ENCODE data around the gene TAS2R41. TPM values are rescaled to one million over a fixed set of nuclear protein-coding genes. Genes with fewer than 3 reads are reported as not detected.

Gene TAS2R41
- total RNA-seq, 4 donors from 2014 or later: not detected

GRCh38 chr7:143493751-143494150 lies 16.1 kb downstream of the TAS2R41 start:
- H3K36me3 ChIP-seq: no peaks in the 10 kb centered on the region
- DNase-seq: no peak
- TF ChIP-seq CTCF (IDR thresholded peaks at IDR 0.05): no peak
- no peak for TF ChIP-seq EP300 (IDR thresholded peaks at IDR 0.05; ENCODE audit: low read depth)
- TF ChIP-seq POLR2A (IDR thresholded peaks at IDR 0.05): no peak
- no peak for TF ChIP-seq POLR2AphosphoS5 (IDR thresholded peaks at IDR 0.05)
- no peak overlapping the region for H3K4me3 ChIP-seq
- H3K27me3 ChIP-seq: no peaks in the 10 kb centered on the region
- H3K4me1 ChIP-seq: no peaks in the 10 kb centered on the region
- WGBS, 2 donors (ENCODE audit: low coverage in 1 of 2): 86 to 97% methylated on average over 1 of the region's 1 CpG
- in situ Hi-C loops (cut with MboI; ENCODE audit: low pct_ligation_motif_present in 1 of 4, low pct_unique_long_range_greater_than_20kb in 1 of 4, low sequenced_read_pairs in 3 of 4): loop anchor here in 1 of 4 donors (10.0 kb wide), 1 partner anchor 259 kb away; no protein-coding TSS in a partner anchor
- H3K9me3 ChIP-seq: no peaks in the 10 kb centered on the region
- intact Hi-C loops (cut with DNase I; ENCODE audit: low total_unique reads): no loop called here
- H3K27ac ChIP-seq: no peak overlapping the region

GRCh38 chr7:143494622-143495021 lies 16.9 kb downstream of the TAS2R41 start:
- in situ Hi-C loops (cut with MboI; ENCODE audit: low pct_ligation_motif_present in 1 of 4, low pct_unique_long_range_greater_than_20kb in 1 of 4, low sequenced_read_pairs in 3 of 4) (loop anchor here in 1 of 4 donors (10.0 kb wide), 1 partner anchor 260 kb away; no protein-coding TSS in a partner anchor), intact Hi-C loops (cut with DNase I; ENCODE audit: low total_unique reads) (no loop called here)
- Histone ChIP-seq H3K9me3 (no peaks in the 10 kb centered on the region), H3K4me3 (no peak overlapping the region), H3K27me3 (no peaks in the 10 kb centered on the region), H3K27ac (no peak overlapping the region), H3K36me3 (no peaks in the 10 kb centered on the region), H3K4me1 (peaks cover 0 to 5% (median 0%) of the 10 kb centered on the region in 4 donors)
- TF ChIP-seq CTCF (IDR thresholded peaks at IDR 0.05) (peak in 1 of 5 experiments; percentile 5), POLR2AphosphoS5 (IDR thresholded peaks at IDR 0.05) (no peak)
- no peak for DNase-seq
- 20 to 52% methylated on average over 1 of the region's 1 CpG for WGBS, 2 donors (ENCODE audit: low coverage in 1 of 2)

- in situ Hi-C loops (cut with MboI; ENCODE audit: low pct_ligation_motif_present in 1 of 4, low pct_unique_long_range_greater_than_20kb in 1 of 4, low sequenced_read_pairs in 3 of 4) (loop anchor here in 1 of 4 donors (10.0 kb wide), 1 partner anchor 261 kb away; no protein-coding TSS in a partner anchor), intact Hi-C loops (cut with DNase I; ENCODE audit: low total_unique reads) (no loop called here)
- Histone ChIP-seq H3K27ac (no peak overlapping the region), H3K9me3 (no peaks in the 10 kb centered on the region), H3K4me3 (no peak overlapping the region), H3K36me3 (no peaks in the 10 kb centered on the region), H3K27me3 (no peaks in the 10 kb centered on the region), H3K4me1 (peaks cover 0 to 8% (median 0%) of the 10 kb centered on the region in 4 donors)
- no peak for DNase-seq
- no peak for TF ChIP-seq POLR2A (IDR thresholded peaks at IDR 0.05)
- TF ChIP-seq EP300 (IDR thresholded peaks at IDR 0.05; ENCODE audit: low read depth): no peak
- no peak for TF ChIP-seq POLR2AphosphoS5 (IDR thresholded peaks at IDR 0.05)
- no peak for TF ChIP-seq CTCF (IDR thresholded peaks at IDR 0.05)
Observed at GRCh38 chr7:143495851-143496250, 18.2 kb downstream of the TAS2R41 start.

- H3K4me1 ChIP-seq: peaks cover 0 to 8% (median 0%) of the 10 kb centered on the region in 4 donors
- TF ChIP-seq EP300 (IDR thresholded peaks at IDR 0.05; ENCODE audit: low read depth) (no peak), POLR2A (IDR thresholded peaks at IDR 0.05) (no peak), CTCF (IDR thresholded peaks at IDR 0.05) (no peak), POLR2AphosphoS5 (IDR thresholded peaks at IDR 0.05) (no peak)
- in situ Hi-C loops (cut with MboI; ENCODE audit: low pct_ligation_motif_present in 1 of 4, low pct_unique_long_range_greater_than_20kb in 1 of 4, low sequenced_read_pairs in 3 of 4) (loop anchor here in 1 of 4 donors (10.0 kb wide), 1 partner anchor 261 kb away; no protein-coding TSS in a partner anchor), intact Hi-C loops (cut with DNase I; ENCODE audit: low total_unique reads) (no loop called here)
- 53 to 72% methylated on average over 3 of the region's 3 CpGs for WGBS, 2 donors (ENCODE audit: low coverage in 1 of 2)
- no peaks in the 10 kb centered on the region for H3K36me3 ChIP-seq
- no peak overlapping the region for H3K27ac ChIP-seq
- H3K9me3 ChIP-seq: no peaks in the 10 kb centered on the region
- H3K4me3 ChIP-seq: no peak overlapping the region
- DNase-seq: no peak
- no peaks in the 10 kb centered on the region for H3K27me3 ChIP-seq
Observed at GRCh38 chr7:143496263-143496662, 18.6 kb downstream of the TAS2R41 start.

All from transverse colon (tissue), 4 donors.